NT2/D1 (cell line): ENCODE data around the gene WDR59.
A peak's percentile ranks its signal among the peaks of the same experiment; 100 is the strongest.

Experiments
- DNase-seq: peaks from one replicate; pipeline ENCODE4 v3.0.0-alpha.2; 2011; ENCODE audit warnings: low read depth, low spot score
- H3K27me3 ChIP-seq: 2 replicates; pipeline ENCODE4 v1.6.0; 2011; ENCODE audit warnings: mild to moderate bottlenecking; ENCODE audit not compliant: insufficient read length, insufficient read depth
- H3K36me3 ChIP-seq: 2 replicates; pipeline ENCODE4 v1.6.1; 2011; ENCODE audit warnings: mild to moderate bottlenecking, low read length, mixed read lengths; ENCODE audit not compliant: insufficient read depth, insufficient read length
- H3K4me1 ChIP-seq: 2 replicates; pipeline ENCODE4 v1.5.1; 2011; ENCODE audit not compliant: insufficient read depth, insufficient read length
- H3K4me3 ChIP-seq: 2 replicates; pipeline ENCODE4 v1.5.1; 2011; ENCODE audit warnings: low read depth; ENCODE audit not compliant: insufficient read length
- H3K9ac ChIP-seq: 2 replicates; pipeline ENCODE4 v1.6.0; 2011; ENCODE audit warnings: low read depth; ENCODE audit not compliant: insufficient read length
- H3K9me3 ChIP-seq: 2 replicates; pipeline ENCODE4 v1.5.1; 2011; ENCODE audit warnings: mild to moderate bottlenecking, low read length; ENCODE audit not compliant: insufficient read depth
- SUZ12 ChIP-seq: IDR thresholded peaks from 2 replicates; pipeline ENCODE4 v1.6.1; 2011; ENCODE audit not compliant: insufficient read length, insufficient read depth; ENCODE audit errors: extremely low read depth
- YY1 ChIP-seq: IDR thresholded peaks from 2 replicates; pipeline ENCODE4 v1.6.1; 2011; ENCODE audit not compliant: insufficient read length, insufficient read depth
- ZNF274 ChIP-seq: IDR thresholded peaks from 2 replicates; pipeline ENCODE4 v1.6.1; 2011; ENCODE audit warnings: mild to moderate bottlenecking, low read depth, low read length

The WDR59 gene

DNA sequence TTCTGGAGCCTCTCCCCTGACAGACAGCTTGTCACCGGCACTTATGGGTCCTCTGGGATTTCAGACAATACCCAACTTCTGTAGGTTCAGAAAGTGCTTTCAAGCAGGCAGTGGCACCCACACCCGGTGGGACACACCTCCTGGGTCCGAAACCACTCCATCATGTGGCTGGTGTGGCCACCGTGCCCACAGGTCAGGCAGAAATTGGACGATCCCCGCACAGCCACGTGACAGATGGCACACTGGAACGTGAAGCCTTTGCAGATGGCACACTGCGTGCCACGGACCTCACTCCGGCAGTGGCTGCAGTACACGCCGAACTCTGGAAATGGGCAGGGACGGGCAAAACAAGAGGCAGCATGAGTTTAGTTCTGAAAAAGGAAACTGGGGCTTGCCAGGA lies 110.8 kb downstream of the WDR59 start:
- no peak for DNase-seq
- H3K36me3 ChIP-seq: peaks cover 28% of the 10 kb centered on the region
- no peaks in the 10 kb centered on the region for H3K4me1 ChIP-seq
- H3K9me3 ChIP-seq: no peaks in the 10 kb centered on the region
- no peak overlapping the region for H3K4me3 ChIP-seq
- H3K9ac ChIP-seq: no peak overlapping the region
- TF ChIP-seq YY1 (no peak), SUZ12 (no peak), ZNF274 (no peak)
- H3K27me3 ChIP-seq: no peaks in the 10 kb centered on the region

DNA sequence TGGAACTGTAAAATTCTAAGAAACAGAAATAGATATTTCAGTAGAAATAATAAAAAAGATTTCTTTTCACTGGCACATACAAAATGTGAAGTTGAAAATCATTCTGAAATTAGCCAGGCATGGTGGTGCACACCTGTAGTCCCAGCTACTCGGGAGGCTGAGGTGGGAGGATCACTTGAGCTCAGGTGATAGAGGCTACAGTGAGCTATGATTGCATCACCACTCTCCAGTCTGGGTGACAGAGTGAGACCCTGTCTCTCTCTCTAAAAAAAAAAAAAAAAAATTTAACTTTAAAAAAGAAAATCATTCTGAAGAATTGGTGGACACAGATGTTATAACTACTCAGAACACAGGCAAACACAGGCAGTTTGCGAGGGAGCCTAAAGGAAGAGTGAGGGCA lies 112.6 kb downstream of the WDR59 start:
- Histone ChIP-seq H3K36me3 (peaks cover 23% of the 10 kb centered on the region), H3K9ac (no peak overlapping the region), H3K9me3 (no peaks in the 10 kb centered on the region), H3K27me3 (no peaks in the 10 kb centered on the region), H3K4me3 (no peak overlapping the region), H3K4me1 (no peaks in the 10 kb centered on the region)
- no peak for DNase-seq
- TF ChIP-seq ZNF274: no peak
- no peak for TF ChIP-seq YY1
- TF ChIP-seq SUZ12: no peak

DNA sequence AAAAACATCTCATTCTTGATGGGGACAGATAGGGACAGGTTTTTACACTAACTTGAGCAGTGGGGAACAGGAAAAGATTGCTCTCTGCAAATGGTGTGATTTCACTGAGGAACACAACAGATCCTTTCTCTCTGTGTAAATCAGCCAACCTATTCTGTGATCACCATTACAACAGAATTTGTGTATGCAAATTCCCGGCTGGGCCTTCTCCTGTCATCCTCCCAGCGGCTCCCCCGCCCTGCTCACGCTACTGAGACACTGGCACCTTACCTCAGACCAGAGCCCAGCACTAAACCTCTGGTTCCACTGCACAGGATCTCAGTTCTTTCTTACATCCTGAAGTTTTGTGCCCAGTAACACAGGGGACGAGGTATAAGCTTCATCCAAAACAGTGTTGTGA lies 113.3 kb downstream of the WDR59 start:
- no peaks in the 10 kb centered on the region for H3K27me3 ChIP-seq
- DNase-seq: peak; percentile 80
- no peaks in the 10 kb centered on the region for H3K9me3 ChIP-seq
- H3K4me1 ChIP-seq: no peaks in the 10 kb centered on the region
- TF ChIP-seq SUZ12 (no peak), YY1 (no peak), ZNF274 (no peak)
- peaks cover 19% of the 10 kb centered on the region for H3K36me3 ChIP-seq
- H3K4me3 ChIP-seq: no peak overlapping the region
- no peak overlapping the region for H3K9ac ChIP-seq

DNA sequence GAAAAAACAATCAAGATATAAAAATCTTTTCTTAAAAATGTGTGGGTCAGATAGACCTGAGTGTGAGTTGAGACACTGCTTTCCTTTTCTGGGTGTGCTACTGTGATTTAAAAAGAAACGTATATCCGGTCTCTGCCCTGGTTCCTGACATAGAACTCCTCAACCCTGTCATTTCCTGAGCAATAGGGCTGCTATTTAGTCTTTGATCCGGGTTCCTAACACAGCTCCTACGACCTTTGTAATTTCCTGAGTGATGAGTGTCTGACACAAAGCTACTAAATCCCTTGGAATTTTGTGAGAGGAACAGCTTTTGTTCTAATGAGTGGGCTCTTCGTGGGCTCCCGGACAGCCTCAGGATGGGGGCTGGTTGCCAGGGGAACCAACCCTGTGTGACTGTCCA lies 116.4 kb downstream of the WDR59 start:
- Histone ChIP-seq H3K9me3 (no peaks in the 10 kb centered on the region), H3K4me3 (no peak overlapping the region), H3K4me1 (no peaks in the 10 kb centered on the region), H3K36me3 (no peaks in the 10 kb centered on the region), H3K9ac (no peak overlapping the region), H3K27me3 (no peaks in the 10 kb centered on the region)
- no peak for TF ChIP-seq YY1
- no peak for TF ChIP-seq ZNF274
- no peak for TF ChIP-seq SUZ12
- DNase-seq: no peak

DNA sequence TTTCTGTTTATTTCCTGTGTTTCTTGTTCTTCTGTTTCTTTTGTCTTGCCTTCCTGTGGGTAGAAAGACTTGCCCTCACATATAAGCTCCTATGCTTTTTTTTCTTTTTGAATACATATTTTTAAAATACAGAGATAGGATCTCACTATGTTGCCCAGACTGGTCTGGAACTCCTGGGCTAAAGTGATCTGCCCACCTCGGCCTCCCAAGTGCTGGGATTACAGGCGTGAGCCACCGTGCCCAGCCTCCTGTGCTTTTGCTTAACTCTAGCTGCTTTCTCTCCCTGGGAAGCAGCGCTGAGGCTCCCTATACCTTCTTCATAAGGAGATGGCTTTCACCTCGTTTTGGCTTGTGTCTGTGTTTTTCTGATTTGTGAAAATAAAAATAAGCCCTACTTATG lies 116.9 kb downstream of the WDR59 start:
- TF ChIP-seq YY1: no peak
- TF ChIP-seq ZNF274: no peak
- TF ChIP-seq SUZ12: no peak
- H3K36me3 ChIP-seq: no peaks in the 10 kb centered on the region
- H3K4me1 ChIP-seq: no peaks in the 10 kb centered on the region
- no peaks in the 10 kb centered on the region for H3K27me3 ChIP-seq
- no peak for DNase-seq
- H3K9ac ChIP-seq: no peak overlapping the region
- no peaks in the 10 kb centered on the region for H3K9me3 ChIP-seq
- H3K4me3 ChIP-seq: no peak overlapping the region

DNA sequence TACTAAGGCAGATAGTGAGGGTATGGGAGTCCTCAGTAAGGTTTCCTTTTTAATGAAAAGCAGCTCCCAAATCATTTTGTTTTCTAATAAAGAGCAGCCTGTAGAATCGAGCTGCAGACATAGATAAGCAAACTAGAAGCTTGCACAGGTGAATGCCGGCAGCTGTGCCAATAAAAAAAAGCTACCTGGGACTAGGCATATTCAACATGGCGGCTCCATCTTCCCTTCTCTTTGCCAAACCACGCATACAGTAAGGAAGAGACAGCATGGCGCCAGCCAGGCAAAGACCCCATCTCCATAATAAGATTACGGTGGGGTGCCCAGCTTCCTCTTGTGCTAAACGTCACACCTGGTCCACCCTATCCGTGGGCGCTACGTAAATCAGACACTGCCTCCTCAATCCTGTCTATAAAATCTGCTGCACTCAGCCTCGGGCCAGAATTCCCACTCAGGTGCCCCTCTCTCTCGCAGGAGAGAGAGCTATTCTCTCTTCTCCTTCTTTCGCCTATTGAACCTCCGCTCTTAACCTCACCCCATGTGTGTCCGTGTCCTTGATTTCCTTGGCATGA lies 117.6 kb downstream of the WDR59 start:
- no peaks in the 10 kb centered on the region for H3K36me3 ChIP-seq
- no peak for TF ChIP-seq YY1
- no peak for TF ChIP-seq ZNF274
- TF ChIP-seq SUZ12: no peak
- no peak overlapping the region for H3K9ac ChIP-seq
- no peak for DNase-seq
- no peaks in the 10 kb centered on the region for H3K9me3 ChIP-seq
- H3K4me1 ChIP-seq: no peaks in the 10 kb centered on the region
- no peaks in the 10 kb centered on the region for H3K27me3 ChIP-seq
- H3K4me3 ChIP-seq: no peak overlapping the region

DNA sequence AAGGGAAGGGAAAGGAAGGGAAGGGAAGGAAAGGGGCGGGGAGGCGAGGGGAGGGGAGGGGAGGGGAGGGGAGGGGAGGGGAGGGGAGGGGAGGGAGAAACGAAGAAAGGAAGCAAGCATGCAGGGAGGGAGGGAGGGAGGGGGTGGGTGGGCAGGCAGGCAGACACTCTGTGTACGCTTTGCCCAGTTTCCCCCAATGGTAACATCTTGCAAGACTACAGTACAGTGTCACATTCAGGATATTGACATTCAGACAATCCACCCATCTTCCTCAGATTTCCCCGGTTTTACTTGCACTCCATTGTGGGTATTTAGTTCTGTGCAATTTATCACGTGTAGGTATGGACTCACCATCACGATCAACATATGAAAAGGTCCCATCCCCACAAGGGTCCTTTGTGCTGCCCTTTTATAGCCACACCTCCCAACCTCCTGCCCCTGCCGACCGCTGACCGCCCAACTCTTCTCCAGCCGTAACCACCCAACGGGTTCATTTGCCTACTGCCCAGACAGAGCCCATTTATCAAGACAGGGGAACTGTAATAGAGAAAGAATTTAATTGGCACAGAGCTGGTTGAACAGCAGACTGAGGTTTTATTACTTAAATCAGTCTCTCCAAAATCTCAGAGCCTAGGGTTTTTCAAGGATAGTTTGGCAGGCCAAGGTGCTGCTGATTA lies 118.9 kb downstream of the WDR59 start:
- Histone ChIP-seq H3K4me1 (no peaks in the 10 kb centered on the region), H3K27me3 (no peaks in the 10 kb centered on the region), H3K4me3 (no peak overlapping the region), H3K9me3 (no peaks in the 10 kb centered on the region), H3K9ac (peak overlapping the region; percentile 63), H3K36me3 (no peaks in the 10 kb centered on the region)
- TF ChIP-seq SUZ12: no peak
- TF ChIP-seq YY1: no peak
- no peak for TF ChIP-seq ZNF274
- DNase-seq: no peak

DNA sequence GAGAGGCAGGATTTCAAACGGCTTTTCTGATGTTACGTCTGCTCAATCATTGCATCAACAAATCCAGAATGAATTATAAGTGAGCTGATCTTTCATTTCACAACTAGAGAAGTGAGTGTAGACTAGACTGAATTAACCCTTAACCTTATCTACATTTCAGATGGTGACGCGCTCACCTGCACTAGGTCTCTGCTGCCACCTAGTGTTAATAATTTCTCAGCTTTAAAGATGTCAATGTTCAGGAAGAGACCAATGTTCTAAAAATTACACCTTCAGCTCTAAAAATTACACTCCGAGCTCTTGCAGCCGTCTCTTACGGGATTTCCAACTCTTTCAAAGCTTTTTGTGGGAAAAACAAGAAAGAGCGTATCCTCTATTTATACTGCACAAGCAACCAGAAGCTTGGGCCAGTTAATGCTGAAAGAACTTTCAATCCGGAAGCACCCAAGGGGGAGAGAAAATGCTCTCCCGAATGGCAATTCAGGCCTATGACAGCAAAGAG lies 122.1 kb downstream of the WDR59 start:
- no peaks in the 10 kb centered on the region for H3K4me1 ChIP-seq
- no peak for DNase-seq
- no peaks in the 10 kb centered on the region for H3K27me3 ChIP-seq
- no peaks in the 10 kb centered on the region for H3K9me3 ChIP-seq
- H3K4me3 ChIP-seq: no peak overlapping the region
- H3K36me3 ChIP-seq: no peaks in the 10 kb centered on the region
- no peak overlapping the region for H3K9ac ChIP-seq
- TF ChIP-seq YY1 (no peak), ZNF274 (no peak), SUZ12 (no peak)
